ENCODE data around the gene CSTPP1. TPM values are rescaled to one million over a fixed set of nuclear protein-coding genes. Genes with fewer than 3 reads are reported as not detected.
A peak's percentile ranks its signal among the peaks of the same experiment; 100 is the strongest.

CSTPP1 gene
- total RNA-seq, 4 donors from 2014 or later: 19.1 to 27.0 (median 21.8) TPM

DNA sequence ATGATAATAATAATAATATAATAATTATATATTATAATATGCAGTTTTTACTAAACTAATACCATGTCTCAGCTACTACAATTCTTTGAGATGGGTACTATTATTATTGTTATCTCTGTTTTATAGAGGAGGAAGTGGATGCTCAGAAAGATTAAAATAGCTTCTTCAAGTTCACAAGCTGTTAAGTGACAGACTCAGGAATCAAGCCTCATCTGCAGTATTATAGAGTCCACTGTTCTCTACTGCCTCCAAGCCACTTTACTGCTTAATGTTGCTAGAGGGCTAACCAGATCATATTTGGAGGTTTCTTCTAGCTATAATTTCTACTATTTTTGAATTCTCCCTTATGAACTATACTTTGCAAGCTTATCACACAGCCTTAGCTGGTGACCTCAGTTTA is 62.7 kb downstream of the CSTPP1 start:
- TF ChIP-seq EP300 (IDR thresholded peaks at IDR 0.05) (no peak), POLR2AphosphoS5 (IDR thresholded peaks at IDR 0.05) (no peak), POLR2A (IDR thresholded peaks at IDR 0.05) (no peak)
- TF ChIP-seq, protein P1, sequence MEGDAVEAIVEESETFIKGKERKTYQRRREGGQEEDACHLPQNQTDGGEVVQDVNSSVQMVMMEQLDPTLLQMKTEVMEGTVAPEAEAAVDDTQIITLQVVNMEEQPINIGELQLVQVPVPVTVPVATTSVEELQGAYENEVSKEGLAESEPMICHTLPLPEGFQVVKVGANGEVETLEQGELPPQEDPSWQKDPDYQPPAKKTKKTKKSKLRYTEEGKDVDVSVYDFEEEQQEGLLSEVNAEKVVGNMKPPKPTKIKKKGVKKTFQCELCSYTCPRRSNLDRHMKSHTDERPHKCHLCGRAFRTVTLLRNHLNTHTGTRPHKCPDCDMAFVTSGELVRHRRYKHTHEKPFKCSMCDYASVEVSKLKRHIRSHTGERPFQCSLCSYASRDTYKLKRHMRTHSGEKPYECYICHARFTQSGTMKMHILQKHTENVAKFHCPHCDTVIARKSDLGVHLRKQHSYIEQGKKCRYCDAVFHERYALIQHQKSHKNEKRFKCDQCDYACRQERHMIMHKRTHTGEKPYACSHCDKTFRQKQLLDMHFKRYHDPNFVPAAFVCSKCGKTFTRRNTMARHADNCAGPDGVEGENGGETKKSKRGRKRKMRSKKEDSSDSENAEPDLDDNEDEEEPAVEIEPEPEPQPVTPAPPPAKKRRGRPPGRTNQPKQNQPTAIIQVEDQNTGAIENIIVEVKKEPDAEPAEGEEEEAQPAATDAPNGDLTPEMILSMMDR (IDR thresholded peaks at IDR 0.05): no peak
- ATAC-seq: no peak
- Histone ChIP-seq H3K4me1 (peaks cover 5 to 17% (median 12%) of the 10 kb centered on the region in 3 donors), H3K4me3 (no peak overlapping the region), H3K27ac (no peak overlapping the region), H3K36me3 (peaks cover 0 to 7% of the 10 kb centered on the region in 2 donors), H3K9me3 (no peaks in the 10 kb centered on the region), H3K27me3 (no peaks in the 10 kb centered on the region)

DNA sequence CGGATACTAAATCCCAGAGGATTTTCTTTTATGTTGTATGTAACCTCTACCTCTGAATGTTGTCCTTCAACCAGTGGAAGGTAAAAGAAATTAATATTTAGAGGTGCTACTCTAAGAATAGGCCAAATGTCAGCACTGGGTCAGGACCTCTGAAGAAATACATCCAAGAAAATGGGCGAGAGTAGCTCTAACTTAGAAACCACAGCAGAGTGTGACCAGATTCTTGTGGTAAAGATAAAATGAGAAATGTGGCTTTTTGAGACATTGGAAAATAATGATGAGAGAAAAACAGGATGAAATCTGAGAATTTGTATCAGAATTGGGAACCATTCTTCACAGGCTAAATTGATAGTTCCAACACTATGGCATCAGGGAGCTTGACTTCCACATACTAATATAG is 63.5 kb downstream of the CSTPP1 start:
- H3K27me3 ChIP-seq: no peaks in the 10 kb centered on the region
- no peaks in the 10 kb centered on the region for H3K9me3 ChIP-seq
- 81 to 94% methylated on average over 2 of the region's 2 CpGs for WGBS, 2 donors (ENCODE audit: low coverage in 1 of 2)
- no peak for ATAC-seq
- H3K27ac ChIP-seq: no peak overlapping the region
- TF ChIP-seq, protein P1 (IDR thresholded peaks at IDR 0.05): no peak
- TF ChIP-seq EP300 (IDR thresholded peaks at IDR 0.05) (no peak), POLR2AphosphoS5 (IDR thresholded peaks at IDR 0.05) (no peak), POLR2A (IDR thresholded peaks at IDR 0.05) (no peak)
- H3K4me3 ChIP-seq: no peak overlapping the region
- peaks cover 0 to 7% of the 10 kb centered on the region in 2 donors for H3K36me3 ChIP-seq
- H3K4me1 ChIP-seq: peaks cover 8 to 25% (median 17%) of the 10 kb centered on the region in 3 donors

DNA sequence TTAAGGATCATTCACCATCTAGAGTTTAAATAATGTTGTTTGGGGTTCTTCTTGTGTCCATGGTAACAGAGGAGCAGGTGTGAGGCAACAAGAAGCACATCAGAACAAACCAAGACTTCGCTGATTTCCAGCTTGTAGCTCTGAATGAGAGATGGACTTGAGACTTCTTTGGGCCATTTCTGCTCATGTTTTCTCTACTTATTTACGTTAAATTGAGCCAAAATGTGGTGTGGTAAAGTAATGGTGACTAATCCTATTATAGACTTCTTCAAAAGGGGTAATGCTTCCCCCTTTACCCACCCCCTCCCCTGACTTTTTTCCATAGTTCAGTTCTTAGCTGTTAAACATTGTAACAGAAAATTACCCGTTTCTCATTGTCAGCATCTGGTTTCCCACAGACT is 65.2 kb downstream of the CSTPP1 start:
- ATAC-seq: no peak
- no peaks in the 10 kb centered on the region for H3K9me3 ChIP-seq
- peak overlapping the region in 2 of 4 donors; percentile 2 to 9 for H3K27ac ChIP-seq
- peaks cover 0 to 7% of the 10 kb centered on the region in 2 donors for H3K36me3 ChIP-seq
- no peak overlapping the region for H3K4me3 ChIP-seq
- H3K4me1 ChIP-seq: peaks cover 8 to 34% (median 22%) of the 10 kb centered on the region in 3 donors
- H3K27me3 ChIP-seq: no peaks in the 10 kb centered on the region
- TF ChIP-seq POLR2A (IDR thresholded peaks at IDR 0.05): no peak
- no peak for TF ChIP-seq POLR2AphosphoS5 (IDR thresholded peaks at IDR 0.05)
- TF ChIP-seq, protein P1 (IDR thresholded peaks at IDR 0.05): no peak
- no peak for TF ChIP-seq EP300 (IDR thresholded peaks at IDR 0.05)
- WGBS, 2 donors (ENCODE audit: low coverage in 1 of 2): 48 to 52% methylated on average over 2 to 3 of the region's 3 CpGs

DNA sequence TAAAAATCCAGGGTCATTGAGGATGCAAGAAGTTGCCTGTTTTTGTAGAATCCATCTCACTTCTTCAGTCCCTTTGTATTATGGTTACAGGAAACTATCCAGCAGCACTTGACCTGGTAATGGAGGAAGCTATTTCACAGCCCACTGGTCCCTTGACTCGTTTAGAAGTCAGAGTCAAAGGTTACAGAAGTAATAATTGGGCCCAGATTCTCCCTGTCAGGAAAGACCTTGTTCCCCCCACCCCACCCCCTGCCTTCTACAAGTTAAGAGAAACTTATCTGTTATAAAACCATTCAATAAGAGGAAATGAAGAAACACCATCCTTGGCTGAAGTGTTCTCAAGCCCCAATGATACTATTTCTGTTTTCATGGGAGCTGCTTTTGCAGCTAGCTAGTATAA is 65.8 kb downstream of the CSTPP1 start:
- Histone ChIP-seq H3K36me3 (peaks cover 0 to 7% of the 10 kb centered on the region in 2 donors), H3K4me1 (peaks cover 8 to 34% (median 22%) of the 10 kb centered on the region in 3 donors), H3K4me3 (no peak overlapping the region), H3K27ac (peak overlapping the region in 1 of 4 donors; percentile 9), H3K9me3 (no peaks in the 10 kb centered on the region), H3K27me3 (no peaks in the 10 kb centered on the region)
- ATAC-seq: no peak
- 8 to 14% methylated on average over 1 of the region's 1 CpG for WGBS, 2 donors (ENCODE audit: low coverage in 1 of 2)
- TF ChIP-seq, protein P1 (IDR thresholded peaks at IDR 0.05): no peak
- TF ChIP-seq EP300 (IDR thresholded peaks at IDR 0.05): no peak
- TF ChIP-seq POLR2AphosphoS5 (IDR thresholded peaks at IDR 0.05): no peak
- no peak for TF ChIP-seq POLR2A (IDR thresholded peaks at IDR 0.05)

DNA sequence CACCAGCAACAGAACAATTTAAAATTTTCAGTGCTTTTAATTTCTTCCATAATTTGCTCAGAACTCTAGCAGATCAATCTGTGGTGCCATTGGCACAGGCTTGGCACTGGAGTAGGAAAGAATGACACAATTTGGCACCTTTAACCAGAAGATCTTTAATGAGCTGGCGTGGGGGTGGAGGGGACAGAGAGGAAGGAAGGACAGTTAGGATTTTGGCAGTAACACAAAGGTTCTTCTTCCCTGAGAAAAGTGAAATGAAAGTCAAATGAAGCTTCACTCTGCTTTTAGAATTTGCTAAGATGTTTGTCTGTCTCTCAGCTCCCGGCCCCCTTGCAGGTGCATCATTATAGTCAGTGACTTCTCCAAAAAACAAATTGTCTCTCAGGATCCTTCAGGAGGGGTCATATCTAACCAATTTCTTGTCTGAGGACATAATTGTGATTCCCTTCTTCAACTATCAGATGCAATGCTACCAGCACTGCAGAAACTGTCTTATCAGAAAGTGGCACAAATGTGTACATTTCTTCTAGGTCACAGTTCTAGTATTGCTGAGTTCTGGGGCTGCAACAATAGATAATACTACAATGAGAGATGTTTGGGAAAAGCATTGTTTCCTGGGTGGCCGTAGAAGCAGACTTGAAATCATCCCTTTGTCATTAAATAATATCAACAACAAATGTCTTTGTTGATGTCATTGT is 66.8 kb downstream of the CSTPP1 start:
- Histone ChIP-seq H3K36me3 (peaks cover 0 to under 1% of the 10 kb centered on the region in 2 donors), H3K27ac (peak overlapping the region in 1 of 4 donors; percentile 41), H3K9me3 (no peaks in the 10 kb centered on the region), H3K4me3 (no peak overlapping the region), H3K27me3 (no peaks in the 10 kb centered on the region), H3K4me1 (peaks cover 8 to 34% (median 22%) of the 10 kb centered on the region in 3 donors)
- 35 to 54% methylated on average over 3 of the region's 3 CpGs for WGBS, 2 donors (ENCODE audit: low coverage in 1 of 2)
- no peak for ATAC-seq
- no peak for TF ChIP-seq POLR2A (IDR thresholded peaks at IDR 0.05)
- no peak for TF ChIP-seq POLR2AphosphoS5 (IDR thresholded peaks at IDR 0.05)
- no peak for TF ChIP-seq EP300 (IDR thresholded peaks at IDR 0.05)
- TF ChIP-seq, protein P1 (IDR thresholded peaks at IDR 0.05): no peak

Data from gastroesophageal sphincter (tissue), 4 donors.